Muscle layer of colon (tissue), 2 donors: ENCODE data around the gene ZNF605.
A peak's percentile ranks its signal among the peaks of the same experiment; 100 is the strongest.

Experiments
- H3K27ac ChIP-seq: one replicate; pipeline ENCODE4 v1.7.0; 2013; ENCODE audit warnings: low read depth, mild to moderate bottlenecking, low read length, moderate library complexity
- H3K27me3 ChIP-seq, 2 donors: one replicate each; pipeline ENCODE4 v1.7.0; 2013; ENCODE audit warnings: low read length in 2 of 2, mild to moderate bottlenecking in 2 of 2; ENCODE audit not compliant: insufficient read depth in 2 of 2, control insufficient read depth in 1 of 2
- H3K36me3 ChIP-seq: one replicate; pipeline ENCODE4 v1.7.0; 2013; ENCODE audit warnings: mild to moderate bottlenecking, low read length; ENCODE audit not compliant: insufficient read depth
- H3K4me1 ChIP-seq: one replicate; pipeline ENCODE4 v1.7.0; 2013; ENCODE audit warnings: mild to moderate bottlenecking, low read length; ENCODE audit not compliant: insufficient read depth
- H3K4me3 ChIP-seq, 2 donors: one replicate each; pipeline ENCODE4 v1.7.0; 2013; ENCODE audit warnings: low read length in 2 of 2, low read depth in 1 of 2, mild to moderate bottlenecking in 1 of 2, moderate library complexity in 1 of 2
- H3K9ac ChIP-seq: one replicate; pipeline ENCODE4 v1.7.0; 2013; ENCODE audit warnings: low read length
- H3K9me3 ChIP-seq: one replicate; pipeline ENCODE4 v1.7.0; 2013; ENCODE audit warnings: mild to moderate bottlenecking, low read length
- donor health status: abdominal sarcoma.
- donor health status: Adenocarcinoma of cecum.

The ZNF605 gene

GRCh38 chr12:132955094-132956010 is 754 bp downstream of the ZNF605 start:
- Histone ChIP-seq H3K4me1 (peaks cover 11% of the 10 kb centered on the region), H3K27me3 (no peaks in the 10 kb centered on the region), H3K36me3 (no peaks in the 10 kb centered on the region), H3K4me3 (peak overlapping the region; percentile 52 to 82), H3K9me3 (no peaks in the 10 kb centered on the region), H3K9ac (peak overlapping the region; percentile 74), H3K27ac (peak overlapping the region; percentile 79)

- peak overlapping the region; percentile 74 for H3K9ac ChIP-seq
- H3K27ac ChIP-seq, result peak overlapping the region; percentile 79
- H3K36me3 ChIP-seq, result no peaks in the 10 kb centered on the region
- H3K4me3 ChIP-seq, result peak overlapping the region; percentile 52 to 82
- H3K4me1 ChIP-seq, result peaks cover 11% of the 10 kb centered on the region
- no peaks in the 10 kb centered on the region for H3K27me3 ChIP-seq
- no peaks in the 10 kb centered on the region for H3K9me3 ChIP-seq
Observed at GRCh38 chr12:132954471-132955048, 1.5 kb downstream of the ZNF605 start.

GRCh38 chr12:132953771-132954170 is 2.3 kb downstream of the ZNF605 start:
- Histone ChIP-seq H3K27ac (no peak overlapping the region), H3K27me3 (no peaks in the 10 kb centered on the region), H3K4me1 (peaks cover 11% of the 10 kb centered on the region), H3K36me3 (no peaks in the 10 kb centered on the region), H3K9me3 (no peaks in the 10 kb centered on the region), H3K4me3 (no peak overlapping the region), H3K9ac (no peak overlapping the region)

GRCh38 chr12:132953163-132953425 is 3.0 kb downstream of the ZNF605 start:
- Histone ChIP-seq H3K9me3 (no peaks in the 10 kb centered on the region), H3K4me3 (no peak overlapping the region), H3K27ac (no peak overlapping the region), H3K9ac (no peak overlapping the region), H3K4me1 (peaks cover 11% of the 10 kb centered on the region), H3K27me3 (no peaks in the 10 kb centered on the region), H3K36me3 (peaks cover 5% of the 10 kb centered on the region)

- Histone ChIP-seq H3K9me3 (no peaks in the 10 kb centered on the region), H3K4me1 (peaks cover 11% of the 10 kb centered on the region)
Observed at GRCh38 chr12:132952371-132953162, 3.5 kb downstream of the ZNF605 start.

GRCh38 chr12:132951649-132952048 is 4.5 kb downstream of the ZNF605 start:
- no peaks in the 10 kb centered on the region for H3K27me3 ChIP-seq
- peaks cover 7% of the 10 kb centered on the region for H3K36me3 ChIP-seq
- H3K27ac ChIP-seq, result no peak overlapping the region
- no peaks in the 10 kb centered on the region for H3K9me3 ChIP-seq
- no peak overlapping the region for H3K4me3 ChIP-seq
- H3K4me1 ChIP-seq, result peaks cover 7% of the 10 kb centered on the region
- H3K9ac ChIP-seq, result no peak overlapping the region

More at GRCh38 chr12:132952371-132953162, 3.5 kb downstream of the ZNF605 start:
- Histone ChIP-seq H3K9ac (no peak overlapping the region), H3K27ac (no peak overlapping the region), H3K4me3 (no peak overlapping the region), H3K27me3 (no peaks in the 10 kb centered on the region), H3K36me3 (peaks cover 7% of the 10 kb centered on the region)

GRCh38 chr12:132950844-132951535 is 5.1 kb downstream of the ZNF605 start:
- no peaks in the 10 kb centered on the region for H3K27me3 ChIP-seq
- H3K4me3 ChIP-seq, result no peak overlapping the region
- H3K4me1 ChIP-seq, result peaks cover 7% of the 10 kb centered on the region
- H3K9ac ChIP-seq, result no peak overlapping the region
- H3K36me3 ChIP-seq, result peaks cover 8% of the 10 kb centered on the region
- H3K9me3 ChIP-seq, result no peaks in the 10 kb centered on the region
- H3K27ac ChIP-seq, result no peak overlapping the region

- no peak overlapping the region for H3K9ac ChIP-seq
- H3K36me3 ChIP-seq, result peaks cover 14% of the 10 kb centered on the region
- H3K4me3 ChIP-seq, result no peak overlapping the region
- no peak overlapping the region for H3K27ac ChIP-seq
- H3K9me3 ChIP-seq, result no peaks in the 10 kb centered on the region
- no peaks in the 10 kb centered on the region for H3K27me3 ChIP-seq
- peaks cover 7% of the 10 kb centered on the region for H3K4me1 ChIP-seq
Observed at GRCh38 chr12:132949936-132950837, 5.9 kb downstream of the ZNF605 start.

GRCh38 chr12:132948146-132949066 is 7.7 kb downstream of the ZNF605 start:
- no peak overlapping the region for H3K9ac ChIP-seq
- H3K27ac ChIP-seq, result no peak overlapping the region
- H3K4me3 ChIP-seq, result no peak overlapping the region
- H3K36me3 ChIP-seq, result peaks cover 27% of the 10 kb centered on the region
- no peaks in the 10 kb centered on the region for H3K27me3 ChIP-seq
- H3K9me3 ChIP-seq, result no peaks in the 10 kb centered on the region
- H3K4me1 ChIP-seq, result no peaks in the 10 kb centered on the region
